GM12874 (cell line): Measurements from ENCODE around the gene DYRK1A.

Source experiments
- CTCF ChIP-seq: IDR thresholded peaks from 2 replicates; pipeline ENCODE4 v1.5.1; 2011; ENCODE audit warnings: low read depth, mild to moderate bottlenecking, control low read depth, low read length, moderate library complexity; ENCODE audit not compliant: insufficient read depth

DYRK1A gene

GRCh38 chr21:37381883-37382585 lies 15.5 kb downstream of the DYRK1A start:
- no peak for TF ChIP-seq CTCF

- no peak for TF ChIP-seq CTCF
Observed at GRCh38 chr21:37383086-37383485, 16.5 kb downstream of the DYRK1A start.

- no peak for TF ChIP-seq CTCF
Observed at GRCh38 chr21:37383784-37384311, 17.3 kb downstream of the DYRK1A start.

GRCh38 chr21:37384416-37384815 lies 17.8 kb downstream of the DYRK1A start:
- TF ChIP-seq CTCF, result no peak

- TF ChIP-seq CTCF, result no peak
Observed at GRCh38 chr21:37385179-37385765, 18.7 kb downstream of the DYRK1A start.

- no peak for TF ChIP-seq CTCF
Observed at GRCh38 chr21:37386151-37386550, 19.6 kb downstream of the DYRK1A start.

GRCh38 chr21:37389456-37389855 lies 22.9 kb downstream of the DYRK1A start:
- no peak for TF ChIP-seq CTCF
